VCaP (cell line): ENCODE measurements around the gene MORN1.

ENCODE experiments used
- H3K27ac ChIP-seq: fragments of 450-650 bp; 2 replicates; pipeline ENCODE4 v1.5.1; 2017
- TF ChIP-seq, protein P1 (sequence below): fragments of 450-650 bp; conservative IDR thresholded peaks from 2 replicates; pipeline ENCODE4 v1.5.1; 2017; ENCODE audit warnings: mild to moderate bottlenecking, moderate library complexity

MORN1 gene

DNA sequence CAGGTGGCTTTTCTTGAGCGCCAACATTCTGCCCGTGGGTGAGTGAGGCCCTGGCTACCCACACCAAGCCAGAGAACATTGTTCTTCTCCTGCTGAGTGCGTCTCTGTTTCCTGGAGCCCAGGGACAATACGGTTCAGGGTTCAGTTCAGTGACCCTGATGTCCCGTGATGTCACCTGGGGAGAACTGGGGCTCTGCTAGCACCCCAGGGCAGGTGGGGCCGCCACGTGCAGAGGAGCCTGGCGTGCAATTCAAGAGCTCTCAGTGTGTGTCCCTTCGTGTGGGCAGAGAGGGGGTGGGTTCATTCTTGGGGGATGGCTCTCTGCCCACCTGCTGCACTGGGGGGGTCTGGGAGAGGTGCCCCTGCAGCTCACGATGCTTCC, 39.2 kb upstream of the MORN1 start:
- H3K27ac ChIP-seq: no peak overlapping the region
- TF ChIP-seq, protein P1, sequence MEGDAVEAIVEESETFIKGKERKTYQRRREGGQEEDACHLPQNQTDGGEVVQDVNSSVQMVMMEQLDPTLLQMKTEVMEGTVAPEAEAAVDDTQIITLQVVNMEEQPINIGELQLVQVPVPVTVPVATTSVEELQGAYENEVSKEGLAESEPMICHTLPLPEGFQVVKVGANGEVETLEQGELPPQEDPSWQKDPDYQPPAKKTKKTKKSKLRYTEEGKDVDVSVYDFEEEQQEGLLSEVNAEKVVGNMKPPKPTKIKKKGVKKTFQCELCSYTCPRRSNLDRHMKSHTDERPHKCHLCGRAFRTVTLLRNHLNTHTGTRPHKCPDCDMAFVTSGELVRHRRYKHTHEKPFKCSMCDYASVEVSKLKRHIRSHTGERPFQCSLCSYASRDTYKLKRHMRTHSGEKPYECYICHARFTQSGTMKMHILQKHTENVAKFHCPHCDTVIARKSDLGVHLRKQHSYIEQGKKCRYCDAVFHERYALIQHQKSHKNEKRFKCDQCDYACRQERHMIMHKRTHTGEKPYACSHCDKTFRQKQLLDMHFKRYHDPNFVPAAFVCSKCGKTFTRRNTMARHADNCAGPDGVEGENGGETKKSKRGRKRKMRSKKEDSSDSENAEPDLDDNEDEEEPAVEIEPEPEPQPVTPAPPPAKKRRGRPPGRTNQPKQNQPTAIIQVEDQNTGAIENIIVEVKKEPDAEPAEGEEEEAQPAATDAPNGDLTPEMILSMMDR: no peak

DNA sequence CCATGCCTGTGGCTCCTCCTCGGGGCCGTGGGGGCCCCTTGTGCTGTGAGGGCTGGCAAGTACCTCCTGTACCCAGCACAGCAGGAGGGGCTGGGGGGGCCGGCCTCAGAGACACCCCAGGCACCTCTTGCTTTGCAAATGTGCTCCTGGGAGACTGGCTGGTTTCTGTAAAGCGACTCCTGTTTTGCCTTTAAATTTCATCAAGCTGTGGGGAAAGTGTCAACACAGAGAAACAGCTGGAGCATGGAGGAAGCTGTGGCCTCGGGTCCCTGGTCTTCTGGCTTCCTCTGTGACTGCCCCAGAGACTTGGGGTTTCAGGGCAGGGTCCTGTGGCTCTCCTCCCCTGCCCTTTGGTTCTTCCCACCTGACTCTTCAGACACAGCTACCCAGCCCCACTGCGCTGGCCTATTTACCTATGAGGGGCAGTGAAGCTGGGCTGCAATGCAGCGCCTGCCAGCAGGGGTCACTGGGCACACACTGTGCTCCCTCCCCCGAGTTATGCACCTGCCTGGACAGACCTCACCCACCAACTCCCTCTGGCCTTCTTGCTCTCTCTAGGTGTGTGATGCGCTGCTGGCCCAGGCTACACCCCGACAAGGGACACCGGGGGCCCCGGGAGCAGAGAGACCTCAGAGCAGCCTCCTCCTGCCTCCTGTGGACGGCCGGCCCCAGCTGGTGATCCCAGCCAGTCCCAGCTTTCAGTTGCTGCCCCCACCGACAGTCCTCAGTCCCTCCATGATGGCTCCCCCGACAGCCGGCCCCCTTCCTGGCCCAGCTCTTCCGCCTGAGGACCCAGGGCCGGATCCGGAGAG, 38.6 kb upstream of the MORN1 start:
- H3K27ac ChIP-seq: no peak overlapping the region
- TF ChIP-seq, protein P1: peak; percentile 43

DNA sequence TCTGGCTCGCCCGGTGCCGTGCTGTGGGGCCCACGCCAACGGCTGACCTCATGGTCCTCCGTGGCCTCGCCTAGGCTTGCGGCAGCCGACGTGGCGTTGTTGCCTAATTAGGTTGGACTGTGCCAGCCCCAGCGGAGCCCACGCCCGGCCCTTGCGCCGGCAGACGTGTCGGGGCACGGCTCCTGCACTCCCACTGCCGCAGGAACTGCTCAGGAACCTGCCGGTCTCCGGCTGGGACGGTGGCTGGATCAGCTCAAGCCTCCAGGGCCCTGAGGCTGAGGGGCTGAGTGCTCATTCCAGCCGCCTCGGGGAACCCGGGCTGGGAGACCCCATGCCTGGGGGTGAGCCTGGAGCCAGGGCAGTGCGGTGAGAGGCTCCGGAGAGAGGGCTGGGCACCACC, 37.1 kb upstream of the MORN1 start:
- H3K27ac ChIP-seq: no peak overlapping the region
- TF ChIP-seq, protein P1: no peak

DNA sequence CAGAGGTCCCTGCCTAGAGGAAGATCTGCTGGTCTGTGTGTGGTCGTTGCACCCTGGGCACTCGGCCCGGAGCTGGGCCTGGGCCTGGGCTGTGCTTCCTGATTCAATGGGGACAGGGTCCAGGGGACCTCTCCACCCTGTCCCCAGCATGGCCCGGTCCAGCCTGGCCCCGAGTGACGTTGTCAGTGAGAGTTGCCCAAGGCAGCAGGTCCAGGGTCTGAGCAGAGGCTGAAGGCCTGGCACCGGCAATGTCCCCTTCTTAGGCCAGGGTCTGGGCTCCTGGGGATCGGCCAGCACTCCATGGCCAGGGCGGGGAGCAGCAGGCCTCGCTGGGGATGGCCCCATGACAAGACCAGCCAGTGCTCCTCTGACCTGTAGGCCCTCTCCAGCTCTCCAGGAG, 36.6 kb upstream of the MORN1 start:
- TF ChIP-seq, protein P1: no peak
- H3K27ac ChIP-seq: no peak overlapping the region

DNA sequence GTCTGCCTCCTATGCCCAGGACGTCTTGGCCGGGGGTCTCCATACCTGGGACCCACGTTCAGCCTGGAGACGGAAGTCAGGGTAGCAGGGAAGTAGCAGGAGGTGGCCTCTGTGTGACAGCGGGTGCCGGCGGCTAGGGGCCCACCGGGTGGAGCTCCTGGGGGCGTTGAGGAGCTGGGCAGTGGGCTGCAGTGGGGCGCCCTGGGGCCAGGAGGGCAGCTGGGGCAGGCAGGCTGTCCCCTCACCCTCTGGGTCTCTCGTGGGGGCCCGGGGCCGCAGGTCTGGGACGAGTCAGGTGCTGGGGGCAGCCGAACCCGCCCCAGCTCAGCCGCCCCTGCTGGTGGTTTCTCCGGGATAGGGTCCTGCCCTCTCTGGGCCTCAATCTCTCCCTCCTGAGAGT, 35.7 kb upstream of the MORN1 start:
- TF ChIP-seq, protein P1: no peak
- H3K27ac ChIP-seq: no peak overlapping the region

DNA sequence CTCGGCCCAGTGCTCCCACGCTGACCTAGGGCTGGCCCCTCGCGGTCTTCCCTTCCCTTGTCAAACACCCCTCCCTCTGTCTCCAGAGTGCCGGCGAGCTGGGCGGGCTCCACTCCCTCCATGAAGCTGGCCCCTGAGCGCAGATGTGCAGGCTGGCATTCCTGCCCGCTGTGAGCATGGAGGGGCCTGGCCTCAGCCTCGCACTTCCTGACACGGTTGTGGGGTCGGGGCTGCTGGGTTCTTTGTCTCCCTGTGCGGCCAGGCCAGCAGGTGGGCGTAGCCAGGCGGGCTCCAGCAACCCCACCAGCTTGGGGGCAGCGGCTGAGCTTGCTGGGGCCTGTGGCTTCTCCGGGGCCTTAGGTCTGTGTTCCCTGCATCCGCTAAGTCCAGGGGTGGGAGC, 35.2 kb upstream of the MORN1 start:
- TF ChIP-seq, protein P1: no peak

DNA sequence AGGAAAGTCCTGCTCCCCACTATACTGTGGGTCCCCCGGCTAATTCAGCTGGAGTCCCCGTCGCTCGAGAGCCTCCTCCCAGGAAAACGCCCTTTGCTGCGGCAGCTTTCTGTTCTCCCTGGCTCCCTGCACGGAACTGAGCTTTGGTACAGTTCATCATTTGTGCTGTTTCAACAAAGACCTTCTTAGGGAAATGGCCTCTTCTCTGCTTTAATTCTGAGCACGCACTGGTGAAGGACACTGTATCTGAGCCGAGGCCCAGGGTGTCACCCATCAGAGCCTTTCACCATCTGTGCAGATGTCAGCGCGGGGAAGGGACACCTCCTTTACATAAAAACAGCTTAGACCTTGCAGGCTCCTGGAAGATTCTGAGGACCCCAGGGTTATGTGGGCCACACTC, 34.5 kb upstream of the MORN1 start:
- TF ChIP-seq, protein P1: no peak
- H3K27ac ChIP-seq: no peak overlapping the region

More for the DNA sequence above, 35.2 kb upstream of the MORN1 start:
- no peak overlapping the region for H3K27ac ChIP-seq
